ENCODE measurements around the gene LIMS2. TPM values are rescaled to one million over a fixed set of nuclear protein-coding genes. Genes with fewer than 3 reads are reported as not detected.

The LIMS2 gene
- 0.77 and 1.6 TPM in 2 replicates for total RNA-seq

GRCh38 chr2:127675331-127676261 lies at the start of gene LIMS2:
LIMS2 (minus strand) TSS chr2:127675530; CDS start chr2:127675024, 506 bp downstream.

GRCh38 chr2:127701193-127701650 lies 25.9 kb upstream of the LIMS2 start, which contains the start of gene SFT2D3:
SFT2D3 (plus strand) TSS chr2:127701497; CDS start chr2:127701529, 32 bp downstream.

GRCh38 chr2:127645395-127646291 lies 29.7 kb downstream of the LIMS2 start, which contains the start of gene GPR17:
GPR17 (plus strand) TSS chr2:127646153; CDS start chr2:127650736, 4,583 bp downstream.

Other genes with a start within 250 kb of the LIMS2 start
- gene IWS1, start 149.0 kb downstream of the LIMS2 start, total RNA-seq: 38.6 and 44.6 TPM in 2 replicates
- not detected in 2 replicates for gene MYO7B, start 139.8 kb downstream of the LIMS2 start, total RNA-seq
- gene GPR17, start 29.4 kb downstream of the LIMS2 start, total RNA-seq: not detected in 2 replicates
- 2.0 and 3.9 TPM in 2 replicates for gene SFT2D3, start 26.0 kb upstream of the LIMS2 start, total RNA-seq
- gene WDR33, start 135.6 kb upstream of the LIMS2 start, total RNA-seq: 21.1 and 29.5 TPM in 2 replicates
- gene POLR2D, start 182.6 kb upstream of the LIMS2 start, total RNA-seq: 12.8 TPM in 2 replicates
- gene AMMECR1L, start 210.4 kb upstream of the LIMS2 start, total RNA-seq: 7.7 and 10.8 TPM in 2 replicates